HepG2 (cell line): Measurements from ENCODE around the gene DSG2. TPM values are rescaled to one million over a fixed set of nuclear protein-coding genes. Genes with fewer than 3 reads are reported as not detected.
A peak's percentile ranks its signal among the peaks of the same experiment; 100 is the strongest.

ENCODE experiments used
- ATF1 ChIP-seq: IDR thresholded peaks from 2 replicates; pipeline ENCODE4 v1.6.1; 2016; ENCODE audit warnings: mild to moderate bottlenecking, control low read depth
- CENPX ChIP-seq: sonication (generic); formaldehyde crosslinking; IDR thresholded peaks from 2 replicates; pipeline ENCODE4 v1.9.0; 2021; ENCODE audit warnings: mild to moderate bottlenecking, missing genetic modification reagents, moderate library complexity
- HNF1A ChIP-seq, 2 experiments: sonication (generic) in 1 of 2; formaldehyde crosslinking in 1 of 2; IDR thresholded peaks; 2 replicates each; pipeline versions ENCODE4 v1.4.0 to v1.6.1; 2016 to 2020; ENCODE audit warnings: borderline replicate concordance in 1 of 2, low read depth in 1 of 2, mild to moderate bottlenecking in 1 of 2, missing genetic modification reagents in 1 of 2
- KAT7 ChIP-seq: IDR thresholded peaks from 2 replicates; pipeline ENCODE4 v1.6.1; 2018; ENCODE audit warnings: borderline replicate concordance, missing compliant biosample characterization
- KDM5A ChIP-seq: fragments of 200-600 bp; sonication (generic); IDR thresholded peaks from 2 replicates; pipeline ENCODE4 v1.7.0; 2018; ENCODE audit warnings: antibody characterized with exemption, mild to moderate bottlenecking, low read length, borderline replicate concordance
- LBX2 ChIP-seq: sonication (generic); formaldehyde crosslinking; IDR thresholded peaks from 2 replicates; pipeline ENCODE4 v1.5.0; 2020; ENCODE audit warnings: missing genetic modification reagents, mild to moderate bottlenecking, borderline replicate concordance
- MED8 ChIP-seq: sonication (generic); formaldehyde crosslinking; IDR thresholded peaks from 2 replicates; pipeline ENCODE4 v1.8.1; 2023; ENCODE audit warnings: mild to moderate bottlenecking, missing genetic modification reagents; ENCODE audit not compliant: insufficient replicate concordance
- MXD4 ChIP-seq: IDR thresholded peaks from 2 replicates; pipeline ENCODE4 v1.6.1; 2016; ENCODE audit warnings: mild to moderate bottlenecking, missing biosample characterization, missing genetic modification reagents
- RARG ChIP-seq: sonication (generic); formaldehyde crosslinking; IDR thresholded peaks from 2 replicates; pipeline ENCODE4 v1.4.0; 2020; ENCODE audit warnings: low read depth, mild to moderate bottlenecking, missing genetic modification reagents
- TBL1XR1 ChIP-seq: fragments of 150-350 bp; IDR thresholded peaks from 2 replicates; pipeline ENCODE4 v1.6.1; 2014; ENCODE audit warnings: borderline replicate concordance, low read length; ENCODE audit not compliant: partially characterized antibody
- ZNF136 ChIP-seq: sonication (generic); formaldehyde crosslinking; IDR thresholded peaks from 2 replicates; pipeline ENCODE4 v1.8.1; 2022; ENCODE audit warnings: low read depth, mild to moderate bottlenecking, moderate library complexity, missing genetic modification reagents
- ZNF264 ChIP-seq: sonication (generic); formaldehyde crosslinking; IDR thresholded peaks from 2 replicates; pipeline ENCODE4 v1.4.0; 2020; ENCODE audit warnings: missing genetic modification reagents
- ZNF280D ChIP-seq: sonication (generic); formaldehyde crosslinking; IDR thresholded peaks from 2 replicates; pipeline ENCODE4 v1.5.1; 2020; ENCODE audit warnings: mild to moderate bottlenecking, missing genetic modification reagents
- ZNF430 ChIP-seq: sonication (generic); formaldehyde crosslinking; IDR thresholded peaks from 2 replicates; pipeline ENCODE4 v1.9.0; 2021; ENCODE audit warnings: mild to moderate bottlenecking, missing genetic modification reagents
- ZNF773 ChIP-seq: sonication (generic); formaldehyde crosslinking; IDR thresholded peaks from 2 replicates; pipeline ENCODE4 v1.4.0; 2020; ENCODE audit warnings: missing genetic modification reagents, borderline replicate concordance
- ZNF792 ChIP-seq: IDR thresholded peaks from 2 replicates; pipeline ENCODE4 v1.6.1; 2016
- polyA plus RNA-seq, 8 experiments: library from polyadenylated mRNA; depleted of rRNA in 3 of 8; stranded (reverse) in 7 of 8; unstranded in 1 of 8; fragments of >200 nt; fragmentation: Illumina TruSeq in 4 of 8; extraction: Trizol in 4 of 8; gene quantifications; 2 replicates each; pipeline versions ENCODE4 v1.2.1 to v1.2.3, GENCODE V29; 2011 to 2016; ENCODE audit warnings: low read depth in 4 of 8, missing spikeins in 1 of 8, mixed read lengths in 1 of 8; ENCODE audit not compliant: insufficient read depth in 1 of 8
- total RNA-seq, 5 experiments: library from RNA; depleted of rRNA; stranded (reverse); fragments of >200 nt; fragmentation: Illumina TruSeq; extraction: Trizol; gene quantifications; 2 replicates each; pipeline ENCODE4 v1.2.3, GENCODE V29; 2016; ENCODE audit warnings: low read depth in 1 of 5
- TF ChIP-seq, protein P1 (sequence below): sonication (generic); formaldehyde crosslinking; IDR thresholded peaks from 2 replicates; pipeline ENCODE4 v1.5.0; 2020; ENCODE audit warnings: mild to moderate bottlenecking, low read depth, missing genetic modification reagents, borderline replicate concordance
- TF ChIP-seq, protein P2 (sequence below): sonication (generic); formaldehyde crosslinking; IDR thresholded peaks from 2 replicates; pipeline ENCODE4 v1.5.0; 2020; ENCODE audit warnings: missing genetic modification reagents

DSG2 gene
- total and polyA plus RNA-seq, 2 of the 13 experiments (the other 11 are each of a cell fraction or from before 2014, with no cell fraction given), result 23.3 to 66.7 TPM

GRCh38 chr18:31512203-31512764, 14.3 kb downstream of the DSG2 start (continued):
- TF ChIP-seq LBX2 (no peak), CENPX (CRISPR knock-in tag) (no peak), ZNF430 (peak; percentile 84), RARG (CRISPR knock-in tag) (no peak), TBL1XR1 (peak; percentile 94), ZNF773 (CRISPR knock-in tag) (no peak), ATF1 (peak; percentile 81), KDM5A (no peak), ZNF792 (CRISPR knock-in tag) (no peak), ZNF280D (CRISPR knock-in tag) (no peak), MED8 (CRISPR knock-in tag) (no peak), ZNF136 (CRISPR knock-in tag) (no peak), KAT7 (CRISPR knock-in tag) (no peak; the same call in 1 of the 2 replicates), HNF1A (IDR thresholded peaks at IDR 0.05; ENCODE audit: low read depth) (peak; percentile 73), HNF1A (CRISPR knock-in tag; IDR thresholded peaks at IDR 0.05; ENCODE audit: borderline replicate concordance) (peak; percentile 86; the same call in 1 of the 2 replicates), MXD4 (CRISPR knock-in tag) (peak; percentile 75; the same call in 1 of the 2 replicates), ZNF264 (CRISPR knock-in tag) (peak; percentile 88; the same call in 1 of the 2 replicates)
- TF ChIP-seq, protein P1, sequence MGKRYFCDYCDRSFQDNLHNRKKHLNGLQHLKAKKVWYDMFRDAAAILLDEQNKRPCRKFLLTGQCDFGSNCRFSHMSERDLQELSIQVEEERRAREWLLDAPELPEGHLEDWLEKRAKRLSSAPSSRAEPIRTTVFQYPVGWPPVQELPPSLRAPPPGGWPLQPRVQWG (CRISPR knock-in tag), result no peak
- TF ChIP-seq, protein P2, sequence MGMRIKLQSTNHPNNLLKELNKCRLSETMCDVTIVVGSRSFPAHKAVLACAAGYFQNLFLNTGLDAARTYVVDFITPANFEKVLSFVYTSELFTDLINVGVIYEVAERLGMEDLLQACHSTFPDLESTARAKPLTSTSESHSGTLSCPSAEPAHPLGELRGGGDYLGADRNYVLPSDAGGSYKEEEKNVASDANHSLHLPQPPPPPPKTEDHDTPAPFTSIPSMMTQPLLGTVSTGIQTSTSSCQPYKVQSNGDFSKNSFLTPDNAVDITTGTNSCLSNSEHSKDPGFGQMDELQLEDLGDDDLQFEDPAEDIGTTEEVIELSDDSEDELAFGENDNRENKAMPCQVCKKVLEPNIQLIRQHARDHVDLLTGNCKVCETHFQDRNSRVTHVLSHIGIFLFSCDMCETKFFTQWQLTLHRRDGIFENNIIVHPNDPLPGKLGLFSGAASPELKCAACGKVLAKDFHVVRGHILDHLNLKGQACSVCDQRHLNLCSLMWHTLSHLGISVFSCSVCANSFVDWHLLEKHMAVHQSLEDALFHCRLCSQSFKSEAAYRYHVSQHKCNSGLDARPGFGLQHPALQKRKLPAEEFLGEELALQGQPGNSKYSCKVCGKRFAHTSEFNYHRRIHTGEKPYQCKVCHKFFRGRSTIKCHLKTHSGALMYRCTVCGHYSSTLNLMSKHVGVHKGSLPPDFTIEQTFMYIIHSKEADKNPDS (CRISPR knock-in tag), result peak; percentile 62; the same call in 1 of the 2 replicates
